Measurements from ENCODE around the gene CBR4.
"Not testable (repeated sequence)": the region's sequence is repeated elsewhere in the genome, so short reads cannot be mapped to it uniquely, and the experiment has no call there.

The CBR4 gene

DNA sequence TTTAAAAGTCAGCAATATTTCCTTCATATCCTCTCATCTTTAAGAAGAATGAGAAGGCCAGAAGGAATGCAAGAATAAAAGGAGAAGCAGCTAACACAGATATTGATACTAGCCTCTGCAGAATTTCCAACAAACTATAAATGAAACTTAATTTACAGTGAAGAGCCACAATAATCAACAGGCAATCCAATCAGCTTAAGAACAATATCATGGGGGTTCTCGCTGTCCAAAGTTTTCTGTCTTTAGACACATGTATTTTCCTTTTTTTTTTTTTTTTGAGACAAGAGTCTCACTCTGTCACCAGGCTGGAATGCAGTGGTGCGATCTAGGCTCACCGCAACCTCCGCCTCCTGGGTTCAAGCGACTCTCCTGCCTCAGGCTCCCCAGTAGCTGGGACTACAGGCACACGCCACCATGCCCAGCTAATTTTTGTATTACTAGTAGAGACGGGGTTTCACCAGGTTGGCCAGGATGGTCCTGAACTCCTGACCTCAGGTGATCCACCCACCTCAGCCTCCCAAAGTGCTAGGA, 17.0 kb downstream of the CBR4 start:
- DNase-seq: not testable (repeated sequence)

DNA sequence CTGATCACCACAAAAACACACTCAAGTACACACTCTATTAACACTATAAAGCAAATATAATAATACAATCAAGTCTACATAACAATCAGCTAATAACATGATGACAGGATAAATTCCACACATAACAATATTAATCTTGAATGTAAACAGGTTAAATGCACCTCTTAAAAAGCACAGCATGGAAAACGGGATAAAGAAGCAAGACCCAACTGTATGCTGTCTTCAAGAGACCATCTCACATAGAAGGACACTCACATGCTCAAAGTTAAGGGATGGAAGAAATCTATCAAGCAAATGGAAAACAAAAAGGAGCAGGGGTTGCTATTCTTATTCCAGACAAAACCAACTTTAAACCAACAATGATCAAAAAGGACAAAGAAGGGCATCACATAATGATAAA, 28.1 kb downstream of the CBR4 start:
- DNase-seq: no peak

DNA sequence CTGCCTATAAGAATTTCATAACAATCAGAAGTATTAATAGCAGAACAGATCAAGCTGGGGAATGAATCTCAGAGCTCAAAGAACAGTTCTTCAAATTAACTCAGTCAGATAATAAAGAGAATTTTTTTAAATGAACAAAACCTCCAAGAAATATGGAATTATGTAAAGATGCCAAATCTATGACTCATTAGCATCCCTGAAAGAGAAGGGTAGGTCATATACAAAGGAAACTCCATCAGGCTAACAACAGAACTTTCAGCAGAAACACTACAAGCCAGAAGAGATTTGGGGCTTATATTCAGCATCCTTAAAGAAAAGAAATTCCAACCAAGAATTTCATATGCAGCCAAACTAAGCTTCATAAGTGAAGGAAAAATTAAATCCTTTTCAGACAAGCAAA, 28.6 kb downstream of the CBR4 start:
- no peak for DNase-seq

GRCh38 chr4:168979338-168979737, 30.7 kb downstream of the CBR4 start:
- no peak for DNase-seq

GRCh38 chr4:168978001-168978700, 31.9 kb downstream of the CBR4 start:
- DNase-seq: no peak

GRCh38 chr4:168972596-168972995, 37.5 kb downstream of the CBR4 start:
- no peak for DNase-seq

- DNase-seq: no peak
Observed at GRCh38 chr4:168960716-168961115, 49.3 kb downstream of the CBR4 start.

GRCh38 chr4:168955674-168956073, 54.4 kb downstream of the CBR4 start:
- no peak for DNase-seq

DNA sequence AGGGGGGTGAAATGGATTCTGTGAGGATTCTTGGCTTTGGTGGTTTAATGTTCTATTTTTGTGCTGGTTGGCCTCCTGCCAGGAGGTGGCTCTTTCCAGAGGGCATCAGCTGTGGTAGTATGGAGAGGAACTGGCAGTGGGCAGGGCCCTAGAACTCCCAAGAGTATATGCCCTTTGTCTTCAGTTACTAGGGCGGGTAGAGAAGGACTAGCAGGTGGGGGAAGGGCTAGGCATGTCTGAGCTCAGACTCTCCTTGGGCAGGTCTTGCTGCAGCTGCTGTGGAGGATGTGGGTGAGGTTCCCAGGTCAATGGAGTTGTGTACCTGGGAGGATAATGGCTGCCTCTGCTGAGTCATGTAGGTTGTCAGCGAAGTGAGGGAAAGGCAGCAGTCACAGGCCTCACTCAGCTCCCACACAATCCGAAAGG, 57.2 kb downstream of the CBR4 start:
- not testable (repeated sequence) for DNase-seq

GRCh38 chr4:168945291-168945690, 64.8 kb downstream of the CBR4 start:
- no peak for DNase-seq

GRCh38 chr4:168942985-168943384, 67.1 kb downstream of the CBR4 start:
- DNase-seq: no peak

Measured in NCI-H2029 (cell line).